ENCODE results near the gene CCR4. TPM values are rescaled to one million over a fixed set of nuclear protein-coding genes. Genes with fewer than 3 reads are reported as not detected.
"Not testable (repeated sequence)": the region's sequence is repeated elsewhere in the genome, so short reads cannot be mapped to it uniquely, and the experiment has no call there.

CCR4 gene
- polyA plus RNA-seq, 12 donors: 0.05 to 0.73 (median 0.09) TPM; not detected in 3

DNA sequence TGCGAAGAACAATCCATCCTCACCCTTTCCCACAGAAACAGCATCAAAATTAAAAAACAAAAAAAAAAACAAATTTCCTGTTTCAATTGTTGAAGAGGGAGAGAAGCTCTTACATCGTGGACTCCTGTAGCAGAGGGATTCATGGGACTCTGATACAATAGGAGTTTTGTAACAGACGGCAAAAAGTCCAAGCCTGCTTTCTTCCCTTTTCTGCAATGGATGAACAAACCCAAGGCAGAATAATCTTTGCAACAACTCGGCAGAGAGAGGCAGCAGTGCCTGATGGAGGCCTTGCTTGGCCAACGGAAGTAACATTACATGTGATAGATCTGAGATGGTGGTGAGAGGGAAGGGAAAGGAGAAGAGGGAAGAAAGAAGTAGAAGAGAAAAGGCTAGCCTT is 26.9 kb downstream of the CCR4 start:
- no peak for DNase-seq

DNA sequence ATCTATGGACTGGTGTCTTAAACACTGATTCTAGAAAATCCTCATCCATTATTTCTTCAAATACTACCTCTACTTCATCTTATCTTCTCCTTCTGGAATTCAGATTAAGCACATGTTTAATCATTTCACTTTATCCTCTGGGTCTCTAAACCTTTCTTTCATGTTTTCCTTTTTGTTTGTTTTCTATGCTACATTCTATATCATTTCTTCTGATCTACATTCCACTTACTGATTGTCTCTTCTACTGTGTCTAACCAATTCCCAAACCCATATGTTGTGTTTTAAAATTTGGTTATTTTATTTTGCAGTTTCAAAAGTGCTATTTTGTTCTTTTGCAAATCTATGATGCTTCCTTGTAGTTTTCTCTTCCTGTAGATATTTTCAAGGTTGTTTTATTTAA is 31.7 kb downstream of the CCR4 start:
- no peak for DNase-seq

DNA sequence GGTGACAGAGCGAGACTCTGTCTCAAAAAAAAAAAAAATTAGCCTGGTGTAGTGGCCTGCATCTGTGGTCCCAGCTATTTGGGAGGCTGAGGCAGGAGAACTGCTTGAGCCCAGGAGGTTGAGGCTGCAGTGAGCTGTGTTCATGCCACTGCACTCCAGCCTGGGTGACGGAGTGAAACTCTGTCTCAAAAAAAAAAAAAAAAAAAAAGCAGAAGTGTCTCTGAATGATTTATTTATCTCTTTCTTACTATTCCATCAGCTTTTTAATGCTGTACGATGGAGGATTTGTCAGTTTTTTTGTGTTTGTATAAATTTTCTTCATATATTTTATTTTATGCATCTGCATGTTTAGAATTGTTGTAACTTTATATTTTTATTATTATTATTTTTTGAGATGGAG is 33.5 kb downstream of the CCR4 start:
- DNase-seq: not testable (repeated sequence)

DNA sequence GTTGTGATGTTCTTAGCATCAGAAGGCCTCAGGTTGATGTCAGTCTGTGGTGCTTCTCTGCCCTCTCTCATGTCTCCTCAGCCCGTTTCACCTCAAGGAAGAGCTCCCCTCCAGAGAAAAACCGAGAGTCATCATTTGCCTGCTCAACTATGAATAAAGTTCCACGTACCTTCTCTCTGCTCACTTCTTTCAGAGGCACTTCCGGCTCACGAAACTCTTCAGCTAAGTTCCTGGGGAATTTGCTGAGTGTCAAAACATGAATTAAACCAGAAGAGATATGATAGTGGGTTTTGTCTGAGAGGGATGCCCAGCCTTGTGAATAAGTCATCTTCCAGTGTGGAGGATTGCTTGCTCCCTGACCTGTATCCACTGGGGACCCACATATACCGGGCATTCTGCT is 37.7 kb downstream of the CCR4 start:
- DNase-seq: no peak

DNA sequence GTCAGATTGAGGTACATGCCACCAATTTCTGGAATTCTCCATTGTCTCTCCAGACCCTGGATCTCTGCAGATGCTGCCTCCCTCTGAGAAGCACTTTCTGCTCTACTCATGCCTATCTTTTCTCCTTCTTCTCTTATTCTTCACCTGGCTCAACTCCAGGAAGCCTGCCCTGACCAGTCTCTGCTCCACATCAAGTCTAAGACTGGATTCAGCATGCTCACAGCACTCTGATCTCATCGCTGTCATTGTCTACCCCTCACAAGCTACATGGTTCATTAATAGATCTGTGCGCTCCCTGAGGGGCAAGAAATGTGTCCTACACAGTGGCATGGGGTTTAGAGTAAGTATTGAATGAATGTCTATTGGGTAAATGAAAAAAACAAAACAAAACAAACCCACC is 38.7 kb downstream of the CCR4 start:
- no peak for DNase-seq

DNA sequence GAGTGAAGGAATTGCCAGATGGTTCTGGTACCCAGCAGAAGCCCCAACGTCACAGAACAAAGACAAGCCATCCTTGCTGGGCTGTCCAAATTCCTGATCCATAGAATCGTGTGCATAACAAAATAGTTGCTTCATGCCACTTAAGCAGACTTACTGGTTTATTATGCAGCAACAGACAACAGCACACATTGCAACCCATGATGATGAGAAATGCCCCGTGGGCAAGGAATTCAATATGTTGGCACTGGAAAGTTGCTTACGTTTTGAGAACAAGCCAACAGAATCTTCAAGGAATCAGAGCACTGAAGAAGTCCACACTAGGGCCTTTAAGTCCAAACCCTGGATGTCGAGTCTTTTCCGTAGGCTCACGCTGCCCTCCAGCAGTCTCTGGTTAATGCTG is 40.3 kb downstream of the CCR4 start:
- no peak for DNase-seq

DNA sequence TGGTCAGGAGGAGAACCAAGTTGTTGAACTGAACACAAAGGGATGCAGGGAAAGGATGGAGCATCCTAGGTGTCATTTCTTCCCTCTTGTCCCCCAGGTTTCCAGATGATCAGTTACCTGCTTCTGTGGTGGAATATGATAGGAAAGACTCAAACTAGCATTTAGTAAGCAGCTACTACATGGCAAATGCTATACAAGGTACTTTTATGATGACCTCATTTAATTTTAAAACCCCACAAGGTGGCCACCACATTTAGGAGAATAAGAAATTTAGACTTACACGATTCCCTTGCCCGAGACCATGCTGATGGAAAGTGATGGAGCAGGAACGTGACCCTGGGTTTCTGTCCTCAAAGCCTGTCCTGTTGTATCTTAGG is 40.9 kb downstream of the CCR4 start:
- no peak for DNase-seq

DNA sequence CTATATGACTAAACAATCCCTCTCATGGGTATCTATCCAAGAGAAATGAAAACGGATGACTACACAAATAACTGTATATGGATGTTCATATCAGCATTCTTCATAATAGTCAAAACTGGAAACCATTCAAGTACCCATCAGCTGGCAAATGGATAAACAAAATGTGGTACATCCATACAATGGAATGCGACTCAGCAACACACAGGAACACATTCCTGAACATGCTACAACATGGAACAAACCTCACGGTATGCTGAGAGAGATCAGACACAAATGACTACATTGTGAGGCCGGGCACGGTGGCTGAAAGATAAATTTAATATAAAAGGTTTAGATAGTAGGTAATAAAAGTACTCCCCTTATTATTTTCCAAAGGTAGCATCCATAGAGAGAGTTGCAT is 42.6 kb downstream of the CCR4 start:
- DNase-seq: no peak

DNA sequence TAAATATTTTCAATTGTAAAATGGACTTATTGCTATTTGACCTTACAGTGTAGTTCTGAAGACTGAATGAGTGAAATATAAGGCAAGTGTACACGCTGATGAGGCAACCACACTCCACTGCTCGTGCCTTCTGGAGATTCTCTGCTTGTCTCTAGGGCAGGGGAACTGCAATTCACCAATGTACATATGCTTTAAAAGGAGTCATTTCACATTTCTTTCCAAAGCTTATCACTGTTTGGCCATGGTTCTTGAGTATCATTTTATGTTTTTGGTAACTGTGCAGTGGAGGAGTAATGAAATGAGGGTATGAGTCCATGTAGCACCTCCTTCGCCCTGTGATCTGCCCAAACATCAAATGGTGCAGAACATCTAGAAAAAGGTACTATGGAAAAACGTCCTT is 43.7 kb downstream of the CCR4 start:
- no peak for DNase-seq

DNA sequence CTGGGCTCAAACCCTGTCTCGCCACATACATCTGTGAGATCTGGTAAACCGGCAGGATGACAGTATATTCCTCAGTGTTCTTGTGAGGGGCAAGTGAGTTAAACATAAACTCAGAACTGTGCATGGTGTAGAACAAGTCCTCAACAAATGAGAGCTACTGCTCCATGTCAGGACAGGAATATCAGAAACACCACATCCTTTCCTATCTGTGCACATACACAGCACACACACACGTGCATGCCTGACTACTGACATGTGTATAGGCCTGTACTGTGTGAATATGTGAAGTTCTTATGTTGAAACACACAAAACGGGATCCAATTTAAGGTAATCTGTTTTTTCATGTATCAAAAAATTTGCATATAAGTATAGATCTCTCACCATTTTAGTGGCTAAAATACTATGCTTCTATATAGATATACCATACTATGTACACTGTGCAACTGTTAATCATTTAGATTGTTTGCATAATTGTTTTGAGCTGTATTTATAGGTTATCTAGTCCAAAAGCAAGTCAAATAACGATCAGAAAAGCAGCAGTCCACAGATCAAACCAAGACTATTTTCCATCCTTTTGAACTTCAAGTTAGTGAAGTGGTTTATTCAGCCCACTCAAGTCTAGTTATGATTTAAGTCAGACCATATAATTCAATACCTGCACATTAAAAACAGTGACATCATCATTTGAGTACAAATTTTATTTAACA is 44.8 kb downstream of the CCR4 start:
- no peak for DNase-seq

DNA sequence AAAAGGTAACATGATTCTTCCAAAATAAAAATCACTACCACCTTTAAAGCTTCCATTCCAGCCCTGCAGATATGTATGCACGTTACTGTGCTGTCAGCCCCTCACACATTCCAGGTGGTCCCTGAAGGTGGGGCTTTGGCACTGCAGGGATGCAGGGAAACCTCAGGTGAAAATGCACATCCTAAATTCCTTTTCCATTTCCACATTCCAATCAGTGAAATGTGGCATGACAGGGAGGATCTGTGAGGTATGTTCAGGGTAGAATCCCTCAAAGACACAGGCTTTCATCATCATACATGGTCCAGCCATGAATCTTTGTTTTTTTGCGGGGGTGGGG is 45.3 kb downstream of the CCR4 start:
- DNase-seq: no peak

DNA sequence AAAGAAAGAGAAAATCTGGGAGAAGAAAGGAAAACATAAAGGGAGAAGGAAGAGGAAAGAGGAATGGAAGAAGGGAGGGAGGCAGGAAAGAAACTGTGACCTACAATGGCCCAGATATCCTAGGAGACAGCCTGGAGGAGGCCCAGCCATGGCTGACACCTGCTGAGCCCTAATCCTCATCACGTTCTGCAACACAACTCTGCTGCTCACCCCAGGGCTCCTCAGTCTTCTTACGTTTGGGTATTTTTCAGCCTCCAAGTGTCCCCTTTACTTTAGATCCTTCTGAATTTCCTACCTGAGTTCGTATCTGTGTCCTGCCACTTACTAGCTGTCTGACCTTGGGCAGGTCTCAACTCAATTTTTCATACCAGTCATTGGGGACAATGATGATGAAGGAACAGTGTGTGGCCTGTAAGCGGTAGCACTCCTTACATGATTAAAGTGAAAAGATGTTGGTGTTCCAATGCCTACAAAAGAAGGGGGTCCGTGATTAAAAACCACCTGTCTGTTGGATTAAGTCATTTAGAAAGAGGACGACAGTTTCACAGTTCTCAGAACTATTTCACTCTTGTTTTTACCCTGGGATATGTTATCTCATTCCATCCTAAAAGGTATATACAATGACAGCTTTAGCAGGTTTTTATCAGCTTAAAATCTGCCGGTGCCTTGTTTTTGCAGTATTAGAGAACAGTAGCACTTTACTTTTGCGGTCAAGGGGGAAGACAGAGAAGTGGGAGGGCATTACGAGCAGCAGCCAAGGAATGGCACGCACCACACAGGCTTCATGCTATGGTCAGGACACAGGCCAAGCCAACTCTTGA is 47.4 kb downstream of the CCR4 start:
- DNase-seq: no peak

DNA sequence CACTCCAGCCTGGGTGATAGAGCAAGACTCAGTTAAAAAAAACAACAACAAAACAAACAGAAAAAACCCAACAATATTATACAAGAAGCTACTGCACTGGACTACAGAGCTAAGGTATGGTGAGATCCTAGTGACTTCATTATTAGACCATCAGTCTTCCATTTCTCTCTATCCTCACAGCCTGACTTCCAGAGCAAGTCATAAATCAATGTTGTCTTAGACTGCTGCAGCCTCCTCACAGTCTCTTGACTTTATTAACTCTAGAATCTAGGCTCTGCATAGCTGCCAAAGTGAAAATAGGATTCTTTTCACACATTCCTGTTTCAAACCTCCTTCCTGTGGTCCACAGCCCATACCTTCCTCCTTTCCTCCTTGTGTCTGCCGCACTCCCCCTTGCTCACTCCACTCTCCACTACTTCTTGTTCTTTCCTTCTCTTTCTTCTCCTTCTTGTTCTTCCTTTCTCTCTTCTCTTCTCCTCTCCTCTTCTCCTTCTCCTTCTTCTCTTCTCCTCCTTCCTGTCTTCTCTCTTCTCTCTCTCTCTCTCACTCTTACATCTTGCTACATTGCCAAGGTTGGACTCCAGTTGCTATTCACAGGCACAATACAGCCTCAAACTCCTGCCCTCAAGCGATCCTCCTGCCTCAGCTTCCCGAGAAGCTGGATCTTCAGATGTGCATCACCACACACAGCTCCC is 49.4 kb downstream of the CCR4 start:
- no peak for DNase-seq

DNA sequence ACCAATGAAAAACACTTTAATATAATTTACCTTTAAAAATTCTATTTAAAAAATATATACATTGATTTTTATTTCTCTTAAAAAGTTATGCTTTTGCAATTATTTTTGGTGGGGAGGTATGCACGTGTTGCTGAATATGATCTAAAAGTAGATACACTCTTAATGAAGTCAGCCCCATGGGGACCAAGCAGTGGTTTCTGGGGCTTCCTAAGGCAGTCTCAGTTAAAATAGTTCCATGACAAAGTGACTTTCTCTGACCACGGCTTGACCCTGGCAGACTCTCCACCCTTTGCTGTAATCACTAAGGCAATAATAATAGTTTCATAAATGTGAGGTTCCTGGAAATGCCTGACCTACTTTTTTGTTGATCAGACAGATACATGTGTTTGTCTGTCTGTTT is 50.4 kb downstream of the CCR4 start:
- DNase-seq: peak; percentile 24

DNA sequence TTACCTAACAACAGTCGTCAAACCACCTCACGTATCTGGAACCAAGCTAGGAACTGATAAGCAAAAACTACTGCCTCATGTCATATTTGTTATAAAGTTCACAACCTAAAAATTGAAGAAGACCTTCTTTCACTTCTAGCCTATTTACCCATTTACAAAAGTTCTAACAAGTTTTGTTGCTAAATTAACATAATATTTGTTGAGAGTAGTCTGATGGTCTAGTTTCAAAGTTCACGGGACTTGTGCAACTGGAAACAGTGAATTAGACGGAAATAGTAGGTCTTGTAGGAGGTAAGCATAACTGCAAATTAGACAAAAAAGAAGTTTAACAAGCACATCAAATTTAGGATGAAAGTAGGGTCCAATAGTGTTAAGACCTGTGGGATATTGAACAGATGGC is 51.9 kb downstream of the CCR4 start:
- DNase-seq: no peak

DNA sequence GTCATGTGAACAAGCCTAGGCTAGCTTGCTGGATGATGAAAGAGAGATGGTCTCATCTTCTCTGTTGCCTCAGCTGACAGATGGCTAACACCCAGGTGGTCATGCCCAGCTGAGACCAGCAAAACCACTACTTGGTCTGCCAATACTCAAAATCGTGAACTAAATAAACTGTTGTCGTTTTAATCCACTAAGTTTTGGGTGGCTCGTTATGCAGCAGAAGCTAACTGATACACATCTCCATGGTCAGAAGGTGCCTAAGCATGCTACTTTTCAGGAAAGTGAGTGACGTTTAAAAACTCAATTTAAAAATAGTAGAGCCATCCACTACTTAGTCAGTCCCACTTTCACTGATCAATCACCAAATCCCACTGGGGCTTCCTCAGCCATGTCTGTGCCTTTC is 52.8 kb downstream of the CCR4 start:
- DNase-seq: no peak

DNA sequence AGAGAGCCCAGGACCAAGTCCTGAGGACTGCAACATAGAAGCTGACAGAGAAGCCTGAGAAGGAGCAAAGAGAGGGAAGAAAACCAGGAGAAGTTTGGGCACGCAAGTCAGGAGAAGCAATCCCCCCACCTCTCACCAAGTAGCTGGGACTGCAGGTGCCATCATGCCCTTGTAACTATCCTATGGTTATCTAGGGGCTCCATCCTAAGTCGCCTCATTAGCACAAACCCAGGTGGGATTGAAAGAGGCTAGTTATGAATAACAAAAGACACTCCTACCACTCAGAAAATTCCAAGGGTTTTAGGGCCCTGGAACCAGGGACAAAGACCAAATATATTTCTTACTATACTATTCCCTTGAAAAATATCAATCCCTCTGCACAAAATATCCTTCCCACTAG is 53.5 kb downstream of the CCR4 start:
- DNase-seq: no peak

Other genes with a start within 250 kb of the CCR4 start
- 1 to 10 TPM in 2 of 12 donors, under 1 TPM in 9, not detected in 1; 0.08 to 3.8 (median 0.24) TPM for gene TRIM71, start 133.6 kb upstream of the CCR4 start, polyA plus RNA-seq (ENCODE audit: insufficient read length in 12 of 12)
- 10 to 100 TPM in 11 of 12 donors, not detected in 1; 25.2 to 44.3 (median 31.2) TPM for gene GLB1, start 145.5 kb downstream of the CCR4 start, polyA plus RNA-seq (ENCODE audit: insufficient read length in 12 of 12)
- gene TMPPE, start 145.5 kb downstream of the CCR4 start, polyA plus RNA-seq (ENCODE audit: insufficient read length in 12 of 12): 1 to 10 TPM in 3 of 12 donors, under 1 TPM in 7, not detected in 2; 0.66 to 1.3 (median 0.97) TPM
- 100 to 1,000 TPM in 10 of 12 donors, 10 to 100 TPM in 1, not detected in 1; 73.8 to 259 (median 178) TPM for gene CRTAP, start 162.4 kb downstream of the CCR4 start, polyA plus RNA-seq (ENCODE audit: insufficient read length in 12 of 12)